Fibroblast of lung (primary cell): Measurements from ENCODE around the gene NPHP4. TPM values are rescaled to one million over a fixed set of nuclear protein-coding genes. Genes with fewer than 3 reads are reported as not detected.

Experiments
- DNase-seq, 2 donors: peaks; one replicate each; pipeline versions ENCODE4 v3.0.0 to v3.0.0-alpha.2; 2010; ENCODE audit warnings: low read depth in 2 of 2
- H2AFZ ChIP-seq: 2 replicates; pipeline ENCODE4 v1.5.1; 2012; ENCODE audit warnings: low read length, control low read depth, inconsistent platforms
- H3K27ac ChIP-seq: 2 replicates; pipeline ENCODE4 v1.5.1; 2011; ENCODE audit warnings: low read length, control low read depth; ENCODE audit not compliant: insufficient read depth
- H3K27me3 ChIP-seq: 2 replicates; pipeline ENCODE4 v1.5.1; 2011; ENCODE audit warnings: mild to moderate bottlenecking, low read length; ENCODE audit not compliant: control insufficient read depth, insufficient read depth
- H3K36me3 ChIP-seq: 2 replicates; pipeline ENCODE4 v1.5.1; 2011; ENCODE audit warnings: low read length; ENCODE audit not compliant: control insufficient read depth, insufficient read depth
- H3K4me1 ChIP-seq: 2 replicates; pipeline ENCODE4 v1.5.1; 2011; ENCODE audit warnings: low read length; ENCODE audit not compliant: control insufficient read depth, insufficient read depth; ENCODE audit errors: extremely low read depth
- H3K4me2 ChIP-seq: 2 replicates; pipeline ENCODE4 v1.5.1; 2011; ENCODE audit warnings: low read length, control low read depth; ENCODE audit not compliant: insufficient read depth; ENCODE audit errors: extremely low read depth
- H3K4me3 ChIP-seq, 4 experiments: fragments of 200-600 bp in 1 of 4; sonication (generic) in 1 of 4; replicated peaks in 1 of 4; 2 replicates each; pipeline ENCODE4 v1.5.1; 2011 to 2016; ENCODE audit warnings: low read length in 4 of 4, low read depth in 3 of 4, mild to moderate bottlenecking in 3 of 4, control low read depth in 2 of 4, inconsistent platforms in 1 of 4, mixed read lengths in 1 of 4; ENCODE audit not compliant: insufficient read depth in 1 of 4; ENCODE audit errors: control extremely low read depth in 1 of 4
- H3K79me2 ChIP-seq: 2 replicates; pipeline ENCODE4 v1.5.1; 2012; ENCODE audit warnings: mild to moderate bottlenecking, low read length, inconsistent platforms; ENCODE audit not compliant: control insufficient read depth, insufficient read depth
- H3K9ac ChIP-seq: 2 replicates; pipeline ENCODE4 v1.5.1; 2011; ENCODE audit warnings: mild to moderate bottlenecking, low read length, control low read depth; ENCODE audit not compliant: insufficient read depth
- H3K9me3 ChIP-seq: 2 replicates; pipeline ENCODE4 v1.5.1; 2012; ENCODE audit warnings: low read depth, low read length; ENCODE audit not compliant: control insufficient read depth, insufficient read depth
- H4K20me1 ChIP-seq: 2 replicates; pipeline ENCODE4 v1.5.1; 2011; ENCODE audit warnings: low read length; ENCODE audit not compliant: control insufficient read depth, insufficient read depth; ENCODE audit errors: extremely low read depth
- CTCF ChIP-seq, 2 donors: IDR thresholded peaks in 1 of 2; conservative IDR thresholded peaks in 1 of 2; 1 replicate in 1 of 2; 2 replicates in 1 of 2; pipeline ENCODE4 v1.5.1; 2011 to 2012; ENCODE audit warnings: low read length in 2 of 2, control low read depth in 1 of 2, inconsistent platforms in 1 of 2, low read depth in 1 of 2, mild to moderate bottlenecking in 1 of 2
- EZH2 ChIP-seq: IDR thresholded peaks from 2 replicates; pipeline ENCODE4 v1.5.1; 2012; ENCODE audit warnings: low read length, control low read depth, mild to moderate bottlenecking; ENCODE audit errors: missing control alignments
- polyA plus RNA-seq, 2 donors: library from polyadenylated mRNA; depleted of rRNA in 1 of 2; stranded (reverse) in 1 of 2; unstranded in 1 of 2; fragments of >200 nt; gene quantifications; 2 replicates each; pipeline ENCODE4 v1.2.1, GENCODE V29; 2011 to 2012; ENCODE audit warnings: missing spikeins in 1 of 2
- total RNA-seq: library from RNA; depleted of rRNA; stranded (reverse); fragments of >200 nt; gene quantifications from 2 replicates; pipeline ENCODE4 v1.2.1, GENCODE V29; 2014

NPHP4 gene
- total and polyA plus RNA-seq, 2 donors (not counting 1 experiment from before 2014, with no cell fraction given) = 1.5 to 4.0 TPM

- H3K4me3 ChIP-seq = no peak overlapping the region
- H3K27me3 ChIP-seq = no peaks in the 10 kb centered on the region
- H3K79me2 ChIP-seq = no peaks in the 10 kb centered on the region
- H3K36me3 ChIP-seq = no peaks in the 10 kb centered on the region
- no peaks in the 10 kb centered on the region for H4K20me1 ChIP-seq
- H2AFZ ChIP-seq = no peak overlapping the region
- no peaks in the 10 kb centered on the region for H3K9me3 ChIP-seq
- H3K4me1 ChIP-seq = no peaks in the 10 kb centered on the region
- no peak overlapping the region for H3K27ac ChIP-seq
- TF ChIP-seq CTCF (conservative IDR thresholded peaks at IDR 0.05 in 1 of 2, IDR thresholded peaks at IDR 0.05 in 1 of 2; ENCODE audit: low read depth in 1 of 2, low read length in 2 of 2) (no peak), EZH2 (no peak)
- no peak overlapping the region for H3K9ac ChIP-seq
- no peak for DNase-seq
- no peak overlapping the region for H3K4me2 ChIP-seq
Observed at GRCh38 chr1:6005276-6005917, 13.2 kb upstream of the NPHP4 start.

GRCh38 chr1:6004412-6005123, 12.3 kb upstream of the NPHP4 start:
- H3K36me3 ChIP-seq = no peaks in the 10 kb centered on the region
- no peak for TF ChIP-seq EZH2
- no peak for TF ChIP-seq CTCF (conservative IDR thresholded peaks at IDR 0.05 in 1 of 2, IDR thresholded peaks at IDR 0.05 in 1 of 2; ENCODE audit: low read depth in 1 of 2, low read length in 2 of 2)
- no peak overlapping the region for H3K9ac ChIP-seq
- no peaks in the 10 kb centered on the region for H3K4me1 ChIP-seq
- H3K79me2 ChIP-seq = no peaks in the 10 kb centered on the region
- H4K20me1 ChIP-seq = no peaks in the 10 kb centered on the region
- H3K9me3 ChIP-seq = no peaks in the 10 kb centered on the region
- no peak overlapping the region for H3K4me2 ChIP-seq
- no peak overlapping the region for H3K4me3 ChIP-seq
- no peak for DNase-seq
- H2AFZ ChIP-seq = no peak overlapping the region
- no peak overlapping the region for H3K27ac ChIP-seq
- H3K27me3 ChIP-seq = no peaks in the 10 kb centered on the region

GRCh38 chr1:6003568-6004411, 11.6 kb upstream of the NPHP4 start:
- Histone ChIP-seq H3K9ac (no peak overlapping the region), H3K27ac (no peak overlapping the region), H4K20me1 (no peaks in the 10 kb centered on the region), H3K36me3 (no peaks in the 10 kb centered on the region), H3K4me2 (no peak overlapping the region), H3K4me1 (no peaks in the 10 kb centered on the region), H3K79me2 (no peaks in the 10 kb centered on the region), H3K27me3 (no peaks in the 10 kb centered on the region), H2AFZ (no peak overlapping the region), H3K9me3 (no peaks in the 10 kb centered on the region), H3K4me3 (no peak overlapping the region)
- TF ChIP-seq EZH2 (no peak), CTCF (conservative IDR thresholded peaks at IDR 0.05 in 1 of 2, IDR thresholded peaks at IDR 0.05 in 1 of 2; ENCODE audit: low read depth in 1 of 2, low read length in 2 of 2) (no peak)
- DNase-seq = no peak
